GM21825 (cell line): ENCODE data around the gene SYNDIG1.

Experiments used
- ATAC-seq: cut with Tn5 transposase; IDR thresholded peaks from one replicate; pipeline ENCODE4 v1.9.1; 2021; ENCODE audit warnings: mild to moderate bottlenecking, moderate library complexity; ENCODE audit not compliant: unreplicated experiment

Gene SYNDIG1

DNA sequence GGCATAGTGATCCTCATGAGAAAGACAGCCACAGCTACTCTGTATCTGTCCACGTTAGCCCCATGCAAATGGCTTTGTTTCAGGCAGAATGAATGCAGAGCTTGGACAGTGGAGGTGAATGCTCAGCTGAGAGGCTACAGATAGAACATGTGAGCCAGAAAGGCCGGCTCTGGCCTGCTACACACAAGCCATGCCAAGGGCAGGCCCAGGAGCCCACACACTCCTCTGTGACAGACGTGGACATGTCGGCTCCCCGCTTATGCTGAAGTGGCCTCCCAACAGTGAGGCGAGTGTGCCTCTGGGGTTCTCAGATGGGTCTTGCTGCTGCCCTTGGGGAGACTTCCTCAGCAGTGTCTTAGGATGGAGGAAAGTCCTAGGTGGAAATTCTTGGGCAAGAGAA lies 159.6 kb downstream of the SYNDIG1 start:
- ATAC-seq, result no peak

DNA sequence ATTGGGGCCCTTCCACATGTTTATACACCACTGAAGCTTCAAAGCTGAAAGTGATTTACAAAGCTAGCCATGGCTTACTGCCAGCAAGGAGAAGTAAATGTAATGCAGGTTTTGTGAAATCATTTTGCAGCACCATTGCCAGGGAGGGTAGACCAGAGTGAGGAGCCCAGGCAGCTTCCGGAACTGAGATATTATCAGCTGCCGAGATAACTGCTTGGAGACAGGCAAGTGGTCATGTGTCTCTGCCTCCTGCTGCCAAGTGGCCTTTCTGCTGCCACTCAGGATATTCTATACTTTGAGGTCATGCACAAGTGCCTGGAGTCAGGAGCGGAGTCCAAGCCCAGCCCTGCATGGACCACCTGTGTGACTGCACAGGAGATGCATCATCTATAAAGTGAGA lies 160.2 kb downstream of the SYNDIG1 start:
- no peak for ATAC-seq

DNA sequence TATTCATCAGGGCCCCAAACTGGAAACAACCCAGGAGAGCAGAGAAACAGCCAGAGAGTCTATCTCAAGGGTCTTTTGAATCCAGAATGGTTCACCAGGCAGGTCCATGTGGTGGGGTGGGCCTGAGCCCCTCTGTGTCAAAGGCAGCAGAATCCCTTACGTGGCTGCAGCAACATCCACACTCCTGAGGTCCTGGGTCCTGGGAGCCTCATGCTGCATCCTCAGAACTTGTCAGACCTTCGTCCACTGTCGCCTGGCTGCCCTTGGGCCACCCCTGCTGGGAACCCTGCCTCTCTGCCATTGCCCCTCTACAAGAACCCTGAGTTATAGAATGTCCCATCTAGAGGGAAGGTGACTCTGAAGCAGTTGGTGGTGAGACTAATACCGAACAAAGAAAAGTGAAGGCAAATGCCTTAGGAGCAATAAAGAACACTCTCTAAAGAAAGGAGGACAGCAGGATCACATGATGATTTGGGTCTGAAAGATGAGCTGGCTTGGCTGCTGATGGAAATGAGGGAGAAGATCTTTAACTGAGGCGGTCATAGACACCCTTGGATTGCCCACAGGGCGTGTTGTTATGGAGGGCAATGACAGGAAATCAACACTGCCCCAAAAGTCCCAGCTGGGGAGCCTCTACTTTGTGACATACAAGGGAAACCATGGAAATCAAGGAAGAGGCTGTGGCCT lies 161.2 kb downstream of the SYNDIG1 start:
- no peak for ATAC-seq

DNA sequence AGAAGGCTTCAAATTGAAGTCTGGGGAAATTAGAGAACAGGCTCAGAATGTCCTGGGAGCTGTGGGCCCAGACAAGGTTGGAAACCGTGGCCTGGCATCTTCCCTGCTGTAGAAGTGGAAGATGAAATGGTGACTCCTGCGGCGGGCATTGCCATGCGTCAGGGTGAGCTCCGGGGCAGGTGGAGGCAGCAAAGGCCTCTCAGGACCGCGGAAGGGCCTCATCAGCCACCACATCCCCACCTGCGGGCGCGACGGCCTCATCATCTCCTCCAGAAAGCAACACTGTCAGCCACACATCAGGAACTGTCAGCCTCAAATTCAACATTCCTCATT lies 161.7 kb downstream of the SYNDIG1 start:
- ATAC-seq, result no peak

DNA sequence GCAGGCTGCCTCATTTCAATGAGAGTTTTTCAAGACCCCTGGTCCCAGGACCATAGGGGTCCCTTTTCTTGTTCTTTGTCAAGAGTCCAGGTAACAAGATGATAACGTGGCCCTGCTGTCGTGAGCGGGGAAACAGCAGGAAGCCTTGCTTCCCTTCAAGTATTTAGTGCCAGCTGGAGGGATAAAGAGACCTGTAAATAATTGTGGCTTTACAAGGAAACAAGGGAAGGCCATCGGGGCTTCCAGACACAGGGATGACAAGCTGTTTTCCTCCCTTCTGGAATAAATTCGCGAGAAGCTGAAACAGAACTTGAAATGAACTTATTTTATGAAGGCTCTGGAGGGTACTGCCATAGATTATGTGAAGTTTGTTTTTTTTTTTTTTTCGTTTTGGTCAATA lies 163.2 kb downstream of the SYNDIG1 start:
- no peak for ATAC-seq

DNA sequence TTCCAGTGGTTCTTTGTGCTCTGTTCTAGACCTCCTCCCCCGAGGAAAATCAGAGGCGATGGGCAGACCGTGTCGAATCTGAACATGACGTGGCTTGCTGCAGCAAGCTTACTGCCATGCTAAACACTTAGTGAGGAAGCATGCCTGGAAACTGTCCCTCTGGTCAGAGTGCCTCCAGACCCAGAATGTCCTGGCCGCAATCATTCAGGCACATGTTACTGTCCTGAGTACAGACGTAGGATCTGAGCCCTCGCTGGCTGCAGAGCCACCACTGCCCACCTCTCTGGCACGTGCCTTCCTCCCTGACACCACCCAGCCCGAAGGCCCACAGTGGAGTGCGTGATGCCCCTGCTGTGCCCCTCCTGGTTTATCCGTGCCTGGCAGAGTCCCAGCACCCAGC lies 163.6 kb downstream of the SYNDIG1 start:
- ATAC-seq, result no peak

DNA sequence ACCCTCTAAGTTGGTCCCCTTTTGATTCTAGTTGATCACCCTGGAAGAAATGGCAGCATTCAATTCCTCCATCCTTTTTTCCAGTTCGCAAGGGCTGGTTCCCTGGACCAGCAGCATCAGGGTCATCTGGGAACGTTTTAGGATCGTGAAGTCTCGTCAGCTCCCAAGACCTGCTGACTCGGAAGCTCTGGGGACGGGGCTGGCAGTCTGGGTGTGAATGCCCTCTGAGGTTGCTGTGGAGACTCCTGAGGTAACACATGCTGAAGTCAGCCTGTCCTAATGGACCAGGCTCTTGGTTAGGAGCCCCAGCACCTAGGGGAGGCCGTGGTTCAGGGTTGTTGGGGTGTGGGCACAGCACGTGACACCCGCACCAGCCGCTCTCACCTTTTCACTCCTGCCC lies 164.1 kb downstream of the SYNDIG1 start:
- ATAC-seq, result no peak

DNA sequence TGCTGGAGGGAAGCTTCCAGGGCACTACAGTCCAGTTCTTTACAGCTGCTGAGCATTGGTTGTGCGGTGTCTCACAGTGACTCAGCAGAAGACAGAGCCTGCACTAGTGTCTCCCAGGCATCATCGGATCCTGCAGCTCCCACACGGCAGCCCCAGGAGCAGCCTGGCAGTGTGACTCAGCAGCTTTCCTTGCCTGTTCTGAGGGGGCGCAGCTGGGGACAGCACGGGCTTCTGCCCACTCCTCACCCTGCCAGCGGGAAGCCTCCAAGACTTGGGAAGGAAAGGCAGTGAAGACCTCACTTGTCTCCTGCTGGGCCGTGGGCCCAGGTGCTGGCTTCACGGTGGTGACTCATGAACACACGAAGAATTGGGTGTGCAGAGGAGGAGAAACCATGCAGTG lies 165.4 kb downstream of the SYNDIG1 start:
- ATAC-seq, result no peak

DNA sequence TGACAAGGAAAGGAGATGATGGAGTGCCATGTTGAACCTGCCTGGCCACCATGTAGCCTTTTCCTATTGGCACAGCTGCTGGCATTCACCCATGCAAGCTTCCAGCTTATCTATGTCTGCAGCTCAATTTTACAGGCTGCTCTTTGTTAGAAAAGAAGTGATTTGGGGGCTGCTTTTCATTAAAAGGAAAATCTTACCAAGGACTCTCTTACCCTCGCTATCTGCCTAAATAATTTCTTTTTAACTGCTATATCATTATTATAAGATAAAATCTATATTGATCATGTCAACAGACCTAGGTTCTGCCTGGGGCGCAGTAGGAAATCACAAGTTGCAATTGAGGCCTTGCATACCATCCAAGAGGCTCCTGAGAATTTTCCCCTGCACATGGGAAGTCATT lies 167.2 kb downstream of the SYNDIG1 start:
- ATAC-seq, result no peak

DNA sequence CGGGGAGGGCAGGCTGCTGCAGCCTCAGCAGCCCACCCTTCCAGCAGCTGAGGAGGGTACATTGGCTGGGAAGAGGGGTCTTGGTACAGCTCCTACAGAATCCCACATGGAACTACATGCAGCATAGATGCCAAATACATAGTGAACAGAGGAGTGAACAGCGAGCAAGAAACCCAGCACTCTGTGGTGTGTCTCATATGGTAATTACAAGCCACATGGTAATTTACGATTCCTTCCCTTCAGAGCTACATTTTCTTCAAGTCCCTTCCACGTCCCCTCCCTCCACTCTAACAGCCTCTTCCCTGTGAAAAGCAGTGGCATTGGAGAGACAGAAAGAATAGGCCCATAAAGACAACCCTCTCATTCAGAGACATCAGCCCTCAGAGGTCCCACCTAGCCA lies 167.7 kb downstream of the SYNDIG1 start:
- ATAC-seq, result no peak

DNA sequence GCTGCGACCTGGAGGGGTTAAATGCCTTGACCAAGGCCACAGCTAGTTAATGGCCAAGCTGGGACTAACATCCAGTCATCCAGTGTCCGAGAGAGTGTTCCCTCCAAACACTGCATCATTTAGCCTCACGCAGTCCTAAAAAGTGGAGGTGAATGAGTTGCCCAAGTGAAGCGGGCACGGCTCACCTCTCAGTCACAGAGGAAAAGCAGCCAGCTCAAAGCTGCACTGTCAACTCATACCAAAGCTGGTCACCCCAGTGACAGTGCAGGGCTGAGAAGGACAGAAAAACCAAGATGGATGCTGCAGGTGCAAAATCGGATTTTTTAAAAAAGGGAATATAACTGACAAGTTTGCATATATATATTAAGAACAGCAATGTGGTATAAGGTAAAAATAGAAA lies 168.5 kb downstream of the SYNDIG1 start:
- ATAC-seq, result no peak

DNA sequence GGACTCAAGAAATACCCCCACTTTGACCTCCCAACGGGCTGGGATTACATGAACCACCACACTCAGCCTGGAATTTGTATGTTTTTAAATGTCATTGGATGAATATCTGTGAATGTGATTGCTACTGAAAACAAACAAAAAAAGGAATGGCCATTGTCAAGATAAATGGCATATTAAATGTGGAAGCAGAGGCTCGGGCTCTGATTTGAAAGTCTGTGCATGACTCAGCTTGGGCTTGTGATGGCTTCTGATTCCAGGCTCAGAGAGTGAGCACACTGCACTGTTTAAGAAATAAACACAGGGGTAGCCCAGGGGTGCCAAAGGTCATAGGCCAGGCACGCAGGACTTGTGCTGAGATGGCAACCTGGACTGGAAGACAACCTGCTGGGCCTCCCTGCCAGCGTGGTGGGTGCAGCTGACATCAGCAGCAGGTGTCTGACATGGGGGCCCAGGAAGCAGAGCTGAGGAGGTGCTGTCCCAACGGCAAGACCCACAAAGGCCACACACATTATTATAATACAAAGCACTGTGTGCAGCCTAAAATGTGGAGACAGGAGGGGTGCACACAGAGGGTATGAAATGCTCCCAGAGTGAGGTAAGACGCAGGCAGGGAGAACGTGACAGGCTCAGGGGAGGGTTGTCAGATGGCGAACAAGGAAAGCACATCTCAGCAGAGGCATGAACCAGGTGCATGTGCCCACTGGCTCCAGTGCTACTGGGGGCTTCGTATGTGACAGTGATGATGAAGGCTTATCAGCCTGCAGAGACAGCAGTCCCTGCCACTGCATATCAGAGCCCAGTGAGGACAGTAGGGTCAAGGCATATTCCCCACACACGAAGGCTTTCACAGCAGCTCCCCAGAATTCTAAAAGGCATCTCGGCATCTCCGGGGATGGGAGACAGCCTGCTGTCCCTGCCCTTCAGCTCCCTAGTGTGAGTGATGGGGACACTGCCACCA lies 169.4 kb downstream of the SYNDIG1 start:
- ATAC-seq, result no peak

DNA sequence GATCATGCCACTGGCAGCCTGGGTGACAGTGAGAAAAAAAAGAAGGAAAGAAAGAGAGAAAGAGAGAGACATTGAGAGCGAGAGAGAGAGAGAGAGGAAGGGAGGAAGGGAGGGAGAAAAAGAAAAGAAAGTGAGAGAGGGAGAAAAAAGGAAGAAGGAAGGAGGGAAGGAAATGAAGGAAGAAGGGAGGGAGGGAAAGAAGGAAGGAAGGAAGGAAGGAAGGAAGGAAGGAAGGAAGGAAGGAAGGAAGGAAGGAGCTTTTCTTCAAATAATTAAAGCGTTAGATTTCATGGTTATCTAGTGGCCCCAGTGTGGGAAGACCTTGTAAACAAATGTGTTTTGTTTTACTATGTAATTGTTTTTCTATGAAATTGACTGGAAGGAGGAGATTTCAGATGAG lies 170.8 kb downstream of the SYNDIG1 start:
- no peak for ATAC-seq

DNA sequence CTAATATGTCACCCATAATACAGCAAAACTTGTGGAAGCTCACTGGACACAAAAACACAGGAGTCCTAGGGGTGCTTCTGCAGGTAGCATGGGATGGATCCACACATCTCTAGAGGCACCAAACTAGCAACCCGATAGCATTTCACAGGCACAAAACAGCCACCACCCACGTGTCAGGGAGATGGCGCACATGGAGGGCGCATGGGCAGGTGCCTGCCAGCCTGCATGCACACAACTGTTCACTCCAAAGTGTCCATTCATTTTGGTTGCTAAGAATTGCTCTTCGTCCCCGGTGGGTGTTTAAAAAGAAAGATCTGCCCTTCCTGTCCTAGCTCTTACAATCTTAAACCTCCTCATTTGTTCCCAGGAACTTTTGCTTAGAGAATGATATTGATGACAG lies 171.3 kb downstream of the SYNDIG1 start:
- ATAC-seq, result no peak

DNA sequence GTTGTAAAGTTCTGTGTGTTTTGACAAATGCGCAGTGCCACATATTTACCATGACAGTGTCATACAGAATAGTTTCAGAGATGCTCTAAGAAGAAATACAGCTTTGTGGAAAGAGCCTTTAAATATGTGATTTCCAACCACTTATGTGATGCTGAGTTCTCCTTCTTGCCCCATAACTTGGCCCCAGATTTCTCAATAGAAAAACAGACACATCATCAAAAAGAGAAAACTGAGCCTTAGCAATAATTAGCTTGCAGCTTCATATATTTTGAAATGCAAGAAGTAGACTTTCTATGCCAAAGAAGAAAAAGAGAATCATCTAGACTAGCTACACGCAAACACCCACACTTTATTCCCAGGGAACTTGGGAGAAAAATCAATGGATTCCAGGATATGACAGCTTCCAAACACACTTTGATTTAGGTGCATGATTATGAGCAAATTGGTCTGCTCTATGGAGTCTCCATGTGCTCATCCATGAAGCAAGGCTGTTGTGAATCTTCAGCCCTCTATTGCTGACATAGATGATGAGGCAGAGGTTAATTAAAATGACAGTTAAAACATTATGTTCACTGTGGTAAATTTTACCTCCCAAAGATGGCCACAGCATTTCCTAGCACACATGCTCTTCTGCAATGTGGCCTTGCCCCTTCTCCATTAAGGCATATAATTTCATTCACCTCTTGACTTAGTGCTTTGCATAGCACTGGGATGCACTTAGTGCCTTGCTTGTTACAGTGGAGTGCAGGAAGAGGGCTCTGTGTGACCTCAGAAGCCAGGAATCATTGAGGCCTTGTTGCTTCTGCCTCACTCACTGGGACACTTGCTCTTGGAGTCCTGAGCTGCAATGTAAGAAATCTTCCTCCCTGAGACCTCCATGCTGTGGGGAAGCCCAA lies 174.6 kb downstream of the SYNDIG1 start:
- no peak for ATAC-seq

DNA sequence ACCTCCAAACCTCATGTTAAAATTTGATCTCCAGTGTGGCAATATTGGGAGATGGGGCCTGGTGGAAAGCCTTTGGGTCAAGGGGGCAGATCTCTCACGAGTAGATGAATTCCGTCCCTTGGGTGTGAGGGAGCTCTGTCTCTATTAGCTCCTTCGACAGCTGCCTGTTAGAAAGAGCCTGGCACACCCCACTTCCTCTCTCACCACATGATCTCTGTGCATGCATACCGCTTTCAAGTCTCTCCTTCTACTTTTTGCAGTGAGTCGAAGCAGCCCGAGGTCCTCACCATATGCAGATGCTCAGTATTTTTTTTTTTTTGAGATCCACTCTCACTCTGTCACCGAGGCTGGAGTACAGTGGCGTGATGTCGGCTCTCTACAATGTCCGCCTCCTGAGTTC lies 176.9 kb downstream of the SYNDIG1 start:
- no peak for ATAC-seq

DNA sequence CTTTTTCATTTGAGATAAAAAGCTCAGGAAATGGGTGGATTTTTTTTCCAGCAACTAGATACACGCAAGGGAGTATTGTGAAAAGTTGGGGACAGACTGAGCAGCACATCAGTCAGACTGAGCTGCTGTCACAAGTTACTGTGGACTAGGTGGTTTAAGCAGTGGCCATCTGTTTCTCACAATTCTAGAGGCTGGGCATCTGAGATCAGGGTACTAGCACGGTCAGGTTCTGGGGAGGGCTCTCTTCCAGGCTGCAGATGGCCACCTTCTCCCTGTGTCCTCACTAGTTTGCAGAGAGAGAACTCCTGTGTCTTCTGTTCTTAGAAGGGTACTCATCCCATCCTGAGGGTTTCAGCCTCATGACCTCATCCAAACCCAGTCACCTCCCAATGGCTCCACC lies 178.3 kb downstream of the SYNDIG1 start:
- no peak for ATAC-seq

DNA sequence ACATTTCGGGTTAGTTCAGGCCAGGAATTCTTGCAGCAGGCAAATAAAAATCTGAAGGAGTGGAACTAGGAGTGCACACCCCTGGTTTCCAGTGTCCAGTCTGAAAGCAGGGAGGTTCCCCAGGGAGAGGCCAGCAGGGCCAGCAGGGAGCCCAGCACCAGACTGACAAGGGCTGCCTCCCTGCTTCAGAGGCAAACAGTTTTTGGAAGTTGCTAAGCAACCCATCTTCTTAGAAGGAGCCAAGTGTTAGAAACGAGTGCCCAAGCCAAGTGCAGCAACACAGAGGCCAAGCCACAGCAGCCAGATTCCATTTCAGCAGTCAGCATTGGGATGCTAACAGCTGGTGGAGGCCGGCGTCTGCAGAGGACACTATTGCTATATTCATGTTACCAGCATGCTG lies 179.1 kb downstream of the SYNDIG1 start:
- no peak for ATAC-seq

DNA sequence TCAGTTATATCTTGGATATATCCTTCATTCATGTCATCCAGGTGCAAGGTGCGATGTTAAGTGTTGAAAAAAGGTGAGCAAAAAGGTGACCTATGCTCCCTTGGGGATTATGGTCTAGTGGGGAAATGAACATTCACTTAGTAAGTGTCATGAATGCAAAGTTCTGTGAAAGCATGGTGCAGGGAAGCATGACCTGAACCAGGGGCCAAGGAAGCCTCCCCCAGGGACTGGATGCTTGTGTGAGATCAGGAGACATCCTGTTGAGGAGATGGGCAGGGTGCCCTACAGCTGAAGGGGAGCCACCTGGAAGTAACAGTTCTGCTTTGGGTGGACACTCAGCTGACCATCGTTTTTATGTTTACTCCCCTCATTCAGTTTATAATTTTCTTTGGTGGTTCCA lies 179.5 kb downstream of the SYNDIG1 start:
- peak; percentile 55 for ATAC-seq

DNA sequence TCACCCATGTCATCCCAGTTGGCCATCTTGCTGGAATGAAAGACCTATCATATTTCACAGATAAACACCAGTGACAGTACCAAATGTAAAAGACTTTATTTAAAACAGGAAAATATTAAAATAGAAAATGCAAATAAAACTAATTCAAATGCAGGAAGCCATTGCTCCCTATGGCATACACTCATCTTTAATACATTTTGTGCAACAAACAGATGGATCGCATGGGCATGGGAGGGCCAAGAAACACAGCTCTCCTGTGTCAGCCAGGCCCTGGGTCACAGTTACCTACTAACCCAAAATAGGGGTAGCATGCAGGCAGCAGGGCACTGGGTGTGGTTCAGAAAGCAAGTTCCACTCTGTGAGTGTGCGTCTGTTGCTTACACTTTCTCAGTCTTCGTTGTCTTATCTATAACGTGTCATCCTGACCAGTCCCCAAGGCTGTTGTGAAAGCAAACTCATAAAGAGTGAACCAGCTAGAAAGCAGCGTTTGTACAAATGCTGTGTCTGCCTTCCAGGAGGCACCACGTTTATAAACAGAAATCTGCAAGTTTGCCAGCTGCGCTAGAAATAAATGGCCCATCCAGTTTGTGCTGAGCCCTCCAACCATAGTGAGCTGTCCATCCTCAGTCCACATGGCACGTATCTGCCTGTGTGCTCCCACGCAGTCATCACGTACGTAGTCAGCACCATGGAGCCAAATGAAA lies 180.5 kb downstream of the SYNDIG1 start:
- no peak for ATAC-seq
